IPS-20b (cell line): ENCODE results near the gene JAM2.

Experiments used
- H3K27ac ChIP-seq: one replicate; pipeline ENCODE4 v1.5.1; 2013; ENCODE audit warnings: low read length
- H3K27me3 ChIP-seq: 2 replicates; pipeline ENCODE4 v1.6.1; 2013; ENCODE audit warnings: mild to moderate bottlenecking, low read length, inconsistent platforms; ENCODE audit not compliant: insufficient read depth
- H3K36me3 ChIP-seq: 2 replicates; pipeline ENCODE4 v1.6.1; 2013; ENCODE audit warnings: low read depth, mild to moderate bottlenecking, inconsistent platforms, low read length, moderate library complexity; ENCODE audit not compliant: insufficient read depth
- H3K4me1 ChIP-seq: 2 replicates; pipeline ENCODE4 v1.6.1; 2013; ENCODE audit warnings: mild to moderate bottlenecking, control low read depth, inconsistent platforms, low read length, moderate library complexity; ENCODE audit not compliant: insufficient read depth
- H3K4me3 ChIP-seq: 2 replicates; pipeline ENCODE4 v1.5.1; 2013; ENCODE audit warnings: mild to moderate bottlenecking, low read length, inconsistent platforms
- H3K9ac ChIP-seq: 2 replicates; pipeline ENCODE4 v1.6.1; 2013; ENCODE audit warnings: low read depth, mild to moderate bottlenecking, inconsistent platforms, low read length, moderate library complexity
- H3K9me3 ChIP-seq: 2 replicates; pipeline ENCODE4 v1.6.1; 2013; ENCODE audit warnings: mild to moderate bottlenecking, low read depth, low read length, inconsistent platforms; ENCODE audit not compliant: insufficient read depth

The JAM2 gene

DNA sequence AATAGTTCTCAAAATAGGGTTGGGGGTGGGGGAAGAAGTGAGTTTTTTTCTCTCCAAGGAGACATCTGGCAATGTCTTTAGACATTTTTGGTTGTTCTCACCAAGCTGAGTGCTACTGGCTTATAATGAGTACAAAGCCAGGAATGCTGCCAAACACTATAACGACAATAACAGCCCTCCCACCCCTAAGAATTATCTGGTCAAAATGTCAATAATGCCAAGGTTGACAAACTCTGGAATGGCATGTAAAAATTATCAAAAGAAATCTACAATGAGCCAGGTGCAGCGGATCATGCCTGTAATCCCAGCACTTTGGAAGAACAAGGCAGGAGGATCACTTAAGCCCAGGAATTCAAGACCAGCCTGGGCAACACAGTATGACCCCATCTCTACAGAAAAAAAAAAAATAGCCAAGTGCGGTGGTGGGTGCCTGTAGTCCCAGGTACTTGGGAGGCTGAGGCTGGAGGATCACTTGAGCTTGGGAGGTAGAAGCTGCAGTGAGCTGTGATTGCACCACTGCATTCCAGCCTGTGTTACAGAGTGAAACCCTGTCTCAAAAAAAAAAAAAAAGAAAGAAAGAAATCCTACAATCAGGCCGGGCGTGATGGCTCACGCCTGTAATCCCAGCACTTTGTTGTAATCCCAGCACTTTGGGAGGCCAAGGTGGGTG lies 93.2 kb downstream of the JAM2 start:
- Histone ChIP-seq H3K27me3 (no peaks in the 10 kb centered on the region), H3K36me3 (peaks cover 34% of the 10 kb centered on the region), H3K9me3 (no peaks in the 10 kb centered on the region), H3K9ac (no peak overlapping the region), H3K4me3 (no peak overlapping the region), H3K27ac (no peak overlapping the region), H3K4me1 (peaks cover 6% of the 10 kb centered on the region; the same call in 1 of the 2 replicates)

GRCh38 chr21:25733859-25734653 lies 95.0 kb downstream of the JAM2 start:
- Histone ChIP-seq H3K27ac (peak overlapping the region; percentile 67), H3K36me3 (peaks cover 15% of the 10 kb centered on the region), H3K4me3 (peak overlapping the region; percentile 96), H3K27me3 (no peaks in the 10 kb centered on the region), H3K9me3 (no peaks in the 10 kb centered on the region), H3K4me1 (peaks cover 6% of the 10 kb centered on the region; the same call in 1 of the 2 replicates), H3K9ac (peak overlapping the region; percentile 99)

DNA sequence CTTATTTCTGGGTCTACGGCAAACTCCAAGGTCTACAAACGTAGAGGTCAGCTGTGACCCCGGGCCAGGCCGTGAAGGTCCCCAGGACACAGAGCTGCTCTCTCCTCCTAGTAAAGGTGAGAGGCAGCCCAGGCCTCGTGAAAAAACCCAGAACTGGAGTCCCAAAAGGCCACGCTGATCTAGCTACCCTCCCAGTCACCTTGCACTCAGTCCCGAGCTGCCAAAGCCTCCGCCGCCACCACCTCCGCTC lies 95.5 kb downstream of the JAM2 start:
- Histone ChIP-seq H3K36me3 (peaks cover 10% of the 10 kb centered on the region), H3K27ac (peak overlapping the region; percentile 67), H3K27me3 (no peaks in the 10 kb centered on the region), H3K9ac (peak overlapping the region; percentile 99; the same call in 1 of the 2 replicates), H3K4me3 (peak overlapping the region; percentile 96), H3K9me3 (no peaks in the 10 kb centered on the region), H3K4me1 (peaks cover 6% of the 10 kb centered on the region; the same call in 1 of the 2 replicates)

- Histone ChIP-seq H3K27ac (peak within 1 kb of the TSS; percentile 100), H3K27me3 (no peaks in the 10 kb centered on the region), H3K9ac (peak within 1 kb of the TSS; percentile 99), H3K36me3 (peaks cover 5% of the 10 kb centered on the region; the same call in 1 of the 2 replicates), H3K4me3 (peak within 1 kb of the TSS; percentile 96), H3K4me1 (peaks cover 6% of the 10 kb centered on the region; the same call in 1 of the 2 replicates), H3K9me3 (no peaks in the 10 kb centered on the region)
These were observed 96.0 kb downstream of the JAM2 start, which contains the start of the genes ATP5PF and GABPA for GRCh38 chr21:25734904-25735645. TSS of gene ATP5PF (minus strand) at chr21:25734904. CDS start at chr21:25729794, 5,110 bp downstream. TSS of gene GABPA (plus strand) at chr21:25734972. CDS start at chr21:25741599, 6,627 bp downstream.

DNA sequence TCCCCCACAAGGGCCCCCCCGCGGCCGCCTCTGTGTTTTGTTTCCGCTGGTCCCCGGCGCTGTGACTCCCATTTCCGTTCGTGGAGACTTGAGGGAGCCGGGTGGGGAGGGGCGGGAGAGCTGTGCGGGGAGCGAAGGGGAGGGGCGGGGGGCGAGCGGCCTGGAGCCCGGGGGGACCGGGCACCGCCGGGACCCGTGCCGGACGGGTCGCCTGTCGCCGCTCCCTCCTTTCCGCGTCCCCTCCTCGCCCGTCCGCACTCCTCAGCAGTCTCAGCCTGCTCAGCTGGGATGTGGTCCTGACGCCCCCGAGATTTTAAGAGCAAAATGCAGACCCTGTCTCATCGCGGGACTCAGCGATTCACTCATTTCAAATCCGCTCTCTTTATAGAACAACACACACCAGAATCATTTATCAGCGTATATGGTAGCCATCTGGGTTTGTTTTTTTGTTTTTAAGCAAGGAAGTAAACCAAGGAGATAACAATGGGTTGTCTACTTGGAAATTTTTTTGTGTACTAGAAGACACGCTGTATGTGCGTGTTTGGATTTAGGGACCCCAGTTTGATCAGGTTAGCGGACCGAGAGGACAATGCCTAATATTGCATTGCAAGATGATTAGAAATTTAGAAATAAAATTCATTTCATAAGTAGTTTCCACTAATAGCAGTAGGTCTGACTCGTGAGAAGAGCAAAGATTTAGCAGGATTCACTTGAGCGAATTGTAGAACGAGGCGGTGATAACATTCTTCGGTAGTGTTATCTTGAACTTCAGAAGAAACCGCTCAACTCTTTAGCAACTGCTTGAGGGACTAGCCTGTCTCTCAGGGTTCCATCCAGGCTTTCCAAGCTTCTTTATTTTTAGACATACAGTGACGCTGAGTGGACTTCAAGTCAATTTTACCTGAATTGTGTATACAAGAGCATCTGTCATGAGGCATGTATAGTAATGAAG lies 96.9 kb downstream of the JAM2 start:
- Histone ChIP-seq H3K9me3 (no peaks in the 10 kb centered on the region), H3K27ac (peak overlapping the region; percentile 100), H3K4me1 (peaks cover 6% of the 10 kb centered on the region; the same call in 1 of the 2 replicates), H3K4me3 (peak overlapping the region; percentile 96), H3K27me3 (no peaks in the 10 kb centered on the region), H3K9ac (peak overlapping the region; percentile 99), H3K36me3 (peaks cover 3% of the 10 kb centered on the region; the same call in 1 of the 2 replicates)

DNA sequence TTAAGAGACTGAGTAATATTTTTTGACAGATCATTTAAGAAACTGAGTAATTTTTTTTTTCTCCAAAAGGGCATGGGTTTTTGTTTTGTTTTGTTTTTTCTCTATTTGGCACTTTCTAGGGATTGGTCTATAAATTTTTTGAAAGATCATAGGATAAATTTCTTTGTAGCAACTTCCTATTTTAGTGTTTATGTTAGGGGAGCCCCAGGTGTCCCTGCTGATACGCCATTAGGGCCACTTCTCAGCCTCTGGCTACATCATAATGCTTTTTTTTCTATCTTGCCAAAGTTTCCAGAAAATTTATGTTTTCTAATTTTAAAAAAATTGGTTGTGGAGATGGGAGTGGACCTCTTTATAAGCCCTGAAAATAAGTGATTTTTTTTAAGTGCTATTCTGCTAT lies 98.4 kb downstream of the JAM2 start:
- Histone ChIP-seq H3K9ac (peak overlapping the region; percentile 99; the same call in 1 of the 2 replicates), H3K36me3 (peaks cover 10% of the 10 kb centered on the region), H3K4me3 (no peak overlapping the region; the same call in 1 of the 2 replicates), H3K27me3 (no peaks in the 10 kb centered on the region), H3K27ac (no peak overlapping the region), H3K9me3 (no peaks in the 10 kb centered on the region), H3K4me1 (peaks cover 6% of the 10 kb centered on the region; the same call in 1 of the 2 replicates)

GRCh38 chr21:25742900-25743299 lies 103.8 kb downstream of the JAM2 start:
- Histone ChIP-seq H3K4me3 (no peak overlapping the region), H3K27me3 (no peaks in the 10 kb centered on the region), H3K4me1 (no peaks in the 10 kb centered on the region), H3K9me3 (no peaks in the 10 kb centered on the region), H3K27ac (no peak overlapping the region), H3K36me3 (peaks cover 43% of the 10 kb centered on the region), H3K9ac (no peak overlapping the region)

DNA sequence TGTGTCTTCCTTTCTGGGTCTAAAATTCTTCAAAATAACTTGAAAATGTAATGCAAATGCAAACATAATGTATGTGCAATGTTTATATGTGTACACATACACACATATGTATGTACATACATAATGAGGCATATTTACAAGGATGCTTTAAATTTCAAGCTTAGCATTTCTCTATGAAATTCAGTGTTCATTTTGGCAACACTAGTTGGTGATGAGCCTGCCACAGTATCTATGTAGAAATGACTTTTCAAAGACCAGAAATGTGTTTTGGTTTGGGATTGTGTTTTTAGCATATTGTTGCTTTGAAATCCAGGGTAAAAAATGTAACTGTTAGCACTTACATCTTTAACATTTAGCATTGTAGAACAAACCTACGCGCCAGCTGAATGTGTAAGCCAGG lies 105.8 kb downstream of the JAM2 start:
- H3K9me3 ChIP-seq: no peaks in the 10 kb centered on the region
- H3K27ac ChIP-seq: no peak overlapping the region
- peaks cover 62% of the 10 kb centered on the region for H3K36me3 ChIP-seq
- H3K4me1 ChIP-seq: no peaks in the 10 kb centered on the region
- no peaks in the 10 kb centered on the region for H3K27me3 ChIP-seq
- no peak overlapping the region for H3K4me3 ChIP-seq
- no peak overlapping the region for H3K9ac ChIP-seq

DNA sequence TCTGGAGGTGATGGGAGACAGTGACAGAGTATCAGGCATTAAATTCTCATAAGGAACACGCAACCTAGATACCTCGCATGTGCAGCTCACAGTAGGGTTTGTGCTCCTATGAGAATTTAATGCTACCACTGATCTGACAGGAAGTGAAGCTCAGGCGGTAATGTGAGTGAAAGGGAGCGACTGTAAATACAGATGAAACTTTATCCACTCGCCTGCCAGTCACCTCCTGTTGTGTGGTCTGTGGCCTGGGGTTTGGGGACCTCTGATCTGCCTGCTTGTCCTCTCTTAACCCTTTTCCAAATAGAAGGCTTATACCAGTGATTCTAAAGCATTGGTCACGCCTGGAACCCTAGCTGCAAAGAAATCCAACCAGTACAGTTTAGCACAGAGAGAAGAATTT lies 111.0 kb downstream of the JAM2 start:
- no peak overlapping the region for H3K9ac ChIP-seq
- peaks cover 75% of the 10 kb centered on the region for H3K36me3 ChIP-seq
- H3K27ac ChIP-seq: no peak overlapping the region
- H3K9me3 ChIP-seq: no peaks in the 10 kb centered on the region
- H3K4me3 ChIP-seq: no peak overlapping the region
- no peaks in the 10 kb centered on the region for H3K27me3 ChIP-seq
- H3K4me1 ChIP-seq: no peaks in the 10 kb centered on the region

DNA sequence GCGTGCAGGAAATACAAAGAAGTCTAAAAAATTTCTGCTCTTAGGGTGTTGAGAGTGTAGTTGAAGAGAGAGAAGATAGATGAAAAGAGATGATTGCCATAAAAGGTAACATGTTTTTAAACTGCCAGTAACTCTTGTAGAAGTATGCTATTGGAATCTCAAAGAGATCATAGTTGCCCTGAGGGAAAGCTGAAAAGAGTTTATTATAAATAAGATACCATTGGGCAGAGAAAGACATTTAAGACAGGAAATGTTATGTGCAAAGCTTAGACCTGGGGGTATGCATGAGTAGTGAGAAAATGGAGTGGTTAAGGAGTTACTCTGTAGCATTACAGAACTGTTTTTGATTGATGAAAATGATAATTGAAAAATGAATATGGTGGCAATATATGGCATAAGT lies 113.4 kb downstream of the JAM2 start:
- no peak overlapping the region for H3K9ac ChIP-seq
- no peak overlapping the region for H3K27ac ChIP-seq
- H3K9me3 ChIP-seq: no peaks in the 10 kb centered on the region
- no peak overlapping the region for H3K4me3 ChIP-seq
- no peaks in the 10 kb centered on the region for H3K27me3 ChIP-seq
- peaks cover 76% of the 10 kb centered on the region for H3K36me3 ChIP-seq
- H3K4me1 ChIP-seq: no peaks in the 10 kb centered on the region
